GDM1 (cell line): ENCODE measurements around the gene SYT3.
"Not testable (repeated sequence)": the region's sequence is repeated elsewhere in the genome, so short reads cannot be mapped to it uniquely, and the experiment has no call there.

Experiments
- DNase-seq: peaks from one replicate; lab custom pipeline; 2025; lab: John Stamatoyannopoulos, UW

Gene SYT3

DNA sequence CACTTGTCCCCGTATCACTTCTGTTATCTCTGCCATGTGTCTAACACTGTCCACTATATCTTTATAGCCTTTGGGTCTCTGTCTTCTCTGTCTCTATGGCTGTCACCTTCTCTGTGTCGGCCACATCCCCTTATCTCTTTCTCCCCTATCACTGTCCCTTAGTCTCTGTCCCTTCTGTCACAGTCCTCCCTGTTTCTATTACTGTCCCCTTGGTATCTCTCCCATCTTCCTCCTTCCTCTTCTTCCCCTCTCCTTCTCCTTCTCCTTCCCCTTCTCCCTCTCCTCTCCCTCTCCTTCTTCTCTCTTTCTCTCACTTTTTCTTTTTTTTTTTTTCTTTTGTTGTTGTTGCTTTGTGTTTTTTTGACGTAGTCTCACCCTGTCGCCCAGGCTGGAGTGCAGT, 36.7 kb downstream of the SYT3 start:
- DNase-seq: no peak

DNA sequence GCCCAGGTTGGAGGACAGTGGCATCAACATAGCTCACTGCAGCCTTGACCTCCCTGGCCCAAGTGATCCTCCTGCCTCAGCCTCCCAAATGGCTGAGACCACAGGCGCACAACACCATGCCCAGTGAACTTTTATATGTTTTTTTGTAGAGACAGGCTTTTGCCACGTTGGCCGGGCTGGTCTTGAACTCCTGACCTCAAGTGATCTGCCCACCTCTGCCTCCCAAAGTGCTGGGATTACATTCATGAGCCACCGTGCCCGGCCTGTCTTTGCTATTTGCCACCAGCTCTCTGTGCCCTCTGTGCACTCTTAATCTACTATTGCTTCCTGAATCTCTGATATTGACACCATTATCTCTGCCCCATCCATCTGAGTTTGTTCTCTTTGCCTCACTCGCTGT, 37.2 kb downstream of the SYT3 start:
- DNase-seq: no peak

DNA sequence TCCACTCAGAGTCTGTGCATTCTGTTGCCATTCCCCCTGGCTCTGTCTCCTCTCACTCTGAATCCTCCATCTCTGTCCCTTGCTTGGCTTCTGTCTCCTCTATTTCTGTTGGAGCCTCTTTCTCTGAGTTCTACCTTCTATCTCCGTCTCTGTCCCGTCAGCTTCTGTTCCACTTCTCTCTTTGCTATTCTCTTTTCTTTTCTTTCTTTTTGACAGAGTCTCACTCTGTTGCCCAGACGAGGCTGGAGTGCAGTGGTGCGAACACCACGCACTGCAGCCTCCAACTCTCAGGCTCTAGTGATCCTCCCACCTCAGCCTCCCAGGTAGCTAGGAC, 37.6 kb downstream of the SYT3 start:
- no peak for DNase-seq

DNA sequence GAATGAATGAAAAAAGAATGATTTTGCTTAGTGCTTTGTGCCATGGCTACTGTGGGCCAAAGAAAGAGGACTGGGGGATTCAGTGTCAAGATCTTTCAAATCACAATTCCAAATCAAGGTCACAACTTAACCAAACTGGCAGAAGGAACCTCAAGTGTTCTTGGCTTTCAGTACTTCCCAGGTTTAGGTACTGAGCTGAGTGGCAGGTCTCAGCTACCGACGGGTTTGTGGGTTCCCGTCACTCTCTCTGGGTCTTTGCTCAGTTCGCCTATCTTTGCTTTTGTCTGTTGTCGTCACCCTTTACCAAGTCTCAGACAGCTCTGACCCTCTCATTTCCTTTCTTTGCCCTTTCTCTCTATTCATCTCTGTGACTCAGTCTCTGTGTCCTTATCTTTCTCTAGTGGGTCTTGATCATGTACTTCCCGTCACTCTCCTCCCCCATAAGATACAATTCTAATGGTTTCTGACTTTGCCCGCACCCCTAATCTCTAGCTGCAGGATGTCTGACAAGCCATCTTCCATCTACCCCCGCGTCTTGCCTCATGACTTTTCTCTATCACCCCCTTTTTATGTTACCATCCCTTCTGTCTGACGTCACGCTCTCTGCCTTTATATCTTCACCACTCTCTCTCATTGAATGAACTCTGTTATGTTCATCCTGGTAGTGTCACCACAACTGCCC, 38.1 kb downstream of the SYT3 start:
- no peak for DNase-seq

DNA sequence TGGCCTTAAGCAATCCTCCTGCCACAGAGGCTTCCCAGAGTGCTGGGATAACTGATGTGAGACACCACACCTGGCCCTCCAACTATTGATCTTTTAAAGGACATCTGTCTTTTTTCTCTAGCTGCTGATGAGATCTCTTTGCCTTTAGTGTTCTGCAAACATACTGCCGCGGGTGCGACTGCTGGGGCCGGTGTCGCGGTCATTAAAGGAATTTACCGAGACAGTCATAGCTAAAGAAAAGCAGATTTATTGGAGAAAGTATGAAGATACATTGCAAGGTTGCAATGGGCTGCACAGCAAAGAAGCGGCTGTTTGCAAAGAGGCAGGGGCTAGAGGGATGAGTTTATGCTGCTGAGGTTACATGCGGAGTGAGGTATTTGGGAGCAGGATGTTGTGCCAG, 40.3 kb downstream of the SYT3 start:
- no peak for DNase-seq

DNA sequence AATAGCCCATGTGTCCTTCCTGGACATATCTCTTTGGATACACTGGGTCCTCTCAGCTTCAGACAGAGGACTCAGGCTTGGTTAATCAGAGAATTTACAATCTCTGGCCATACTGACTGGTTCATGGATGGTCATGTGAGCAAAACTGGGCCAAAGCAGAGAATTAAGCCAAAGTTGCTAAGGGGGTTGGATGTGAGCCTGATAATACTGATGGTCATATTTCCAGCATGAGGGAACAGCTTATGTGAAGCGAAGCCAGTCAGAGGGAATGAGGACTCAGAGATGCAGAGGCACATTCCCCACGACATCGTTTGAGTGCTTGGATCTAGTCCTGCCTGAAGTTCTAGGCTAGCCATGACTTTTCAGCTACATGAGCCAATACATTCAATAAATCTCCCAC, 49.5 kb downstream of the SYT3 start:
- DNase-seq: no peak

DNA sequence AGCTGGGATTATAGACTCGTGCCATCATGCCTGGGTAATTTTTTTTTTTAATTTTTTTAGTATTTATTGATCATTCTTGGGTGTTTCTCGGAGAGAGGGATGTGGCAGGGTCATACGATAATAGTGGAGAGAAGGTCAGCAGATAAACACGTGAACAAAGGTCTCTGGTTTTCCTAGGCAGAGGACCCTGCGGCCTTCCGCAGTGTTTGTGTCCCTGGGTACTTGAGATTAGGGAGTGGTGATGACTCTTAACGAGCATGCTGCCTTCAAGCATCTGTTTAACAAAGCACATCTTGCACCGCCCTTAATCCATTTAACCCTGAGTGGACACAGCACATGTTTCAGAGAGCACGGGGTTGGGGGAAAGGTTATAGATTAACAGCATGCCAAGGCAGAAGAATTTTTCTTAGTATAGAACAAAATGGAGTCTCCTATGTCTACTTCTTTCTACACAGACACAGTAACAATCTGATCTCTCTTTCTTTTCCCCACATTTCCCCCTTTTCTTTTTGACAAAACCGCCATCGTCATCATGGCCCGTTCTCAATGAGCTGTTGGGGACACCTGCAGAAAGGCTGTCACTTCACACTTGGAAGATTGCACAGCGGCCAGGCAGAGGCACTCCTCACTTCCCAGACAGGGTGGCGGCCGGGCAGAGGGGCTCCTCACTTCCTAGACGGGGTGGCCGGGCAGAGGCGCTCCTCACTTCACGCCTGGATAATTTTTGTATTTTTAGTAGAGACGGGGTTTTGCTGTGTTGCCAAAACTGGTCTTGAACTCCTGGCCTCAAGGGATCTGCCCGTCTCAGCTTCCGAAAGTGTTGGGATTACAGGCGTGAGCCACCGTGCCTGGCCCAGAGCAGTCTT, 57.7 kb downstream of the SYT3 start:
- DNase-seq: not testable (repeated sequence)

DNA sequence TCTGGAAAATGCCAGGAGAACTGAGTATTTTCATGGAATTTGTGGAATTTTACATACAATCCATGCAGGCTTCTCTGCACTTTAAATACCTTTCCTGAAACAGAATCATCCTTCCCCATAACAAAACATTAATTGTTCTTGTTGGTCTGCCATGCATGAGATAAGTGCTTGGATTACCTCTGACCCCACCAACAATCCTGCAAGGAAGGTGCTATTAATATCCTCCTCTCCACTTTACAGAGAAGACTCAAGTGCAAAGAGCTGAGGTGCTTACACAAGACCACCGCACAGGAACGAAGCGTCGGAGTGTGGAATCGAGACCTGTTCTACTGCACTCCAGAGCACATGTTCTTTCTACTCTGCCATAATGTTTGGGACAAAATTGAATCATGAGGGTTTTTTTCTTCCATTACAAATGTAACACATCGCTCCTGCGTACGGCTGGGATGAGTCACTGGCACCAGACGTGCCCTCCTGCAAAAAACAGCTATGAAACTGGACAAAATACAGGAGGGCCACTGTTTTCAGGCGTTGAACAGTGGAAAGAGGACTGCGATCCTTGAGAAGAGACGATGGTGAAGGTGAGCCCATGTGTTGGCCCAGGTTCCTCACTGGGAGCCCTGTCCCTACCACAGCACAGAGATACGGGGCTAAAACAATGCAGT, 58.6 kb downstream of the SYT3 start:
- no peak for DNase-seq

DNA sequence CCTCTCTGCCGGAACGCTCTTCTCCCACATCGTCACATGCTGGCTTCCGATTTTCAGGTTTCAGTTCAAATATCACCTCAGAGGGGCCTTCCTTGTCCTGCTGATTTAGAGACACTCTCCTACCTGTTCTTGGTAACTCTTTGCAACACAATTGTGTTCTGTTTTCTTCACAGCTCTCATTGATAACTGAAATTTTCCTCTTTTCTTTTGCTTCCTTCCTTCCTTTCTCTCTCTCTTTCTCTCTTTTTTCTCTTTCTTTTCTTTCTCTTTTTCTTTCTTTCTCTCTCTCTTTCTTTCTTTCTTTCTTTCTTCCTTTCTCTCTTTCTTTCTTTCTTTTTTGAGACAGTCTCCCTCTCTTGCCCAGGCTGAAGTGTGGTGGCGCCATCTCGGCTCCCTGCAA, 59.4 kb downstream of the SYT3 start:
- no peak for DNase-seq

DNA sequence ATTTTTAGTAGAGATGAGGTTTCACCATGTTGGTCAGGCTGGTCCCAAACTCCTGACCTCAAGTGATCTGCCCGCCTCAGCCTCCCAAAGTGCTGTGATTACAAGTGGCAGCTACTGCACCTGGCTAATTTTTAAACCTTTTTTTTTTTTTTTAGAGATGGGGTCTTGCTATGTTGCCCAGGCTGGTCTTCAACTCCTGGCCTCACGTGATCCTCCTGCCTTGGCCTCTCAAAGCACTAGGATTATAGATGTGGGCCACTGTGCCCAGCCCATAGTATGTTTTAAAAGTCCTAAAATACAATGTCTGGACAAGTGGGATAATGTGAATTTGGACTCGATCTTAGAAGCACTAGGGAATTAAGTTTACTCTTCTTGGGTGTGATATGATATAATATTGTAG, 62.9 kb downstream of the SYT3 start:
- DNase-seq: not testable (repeated sequence)

DNA sequence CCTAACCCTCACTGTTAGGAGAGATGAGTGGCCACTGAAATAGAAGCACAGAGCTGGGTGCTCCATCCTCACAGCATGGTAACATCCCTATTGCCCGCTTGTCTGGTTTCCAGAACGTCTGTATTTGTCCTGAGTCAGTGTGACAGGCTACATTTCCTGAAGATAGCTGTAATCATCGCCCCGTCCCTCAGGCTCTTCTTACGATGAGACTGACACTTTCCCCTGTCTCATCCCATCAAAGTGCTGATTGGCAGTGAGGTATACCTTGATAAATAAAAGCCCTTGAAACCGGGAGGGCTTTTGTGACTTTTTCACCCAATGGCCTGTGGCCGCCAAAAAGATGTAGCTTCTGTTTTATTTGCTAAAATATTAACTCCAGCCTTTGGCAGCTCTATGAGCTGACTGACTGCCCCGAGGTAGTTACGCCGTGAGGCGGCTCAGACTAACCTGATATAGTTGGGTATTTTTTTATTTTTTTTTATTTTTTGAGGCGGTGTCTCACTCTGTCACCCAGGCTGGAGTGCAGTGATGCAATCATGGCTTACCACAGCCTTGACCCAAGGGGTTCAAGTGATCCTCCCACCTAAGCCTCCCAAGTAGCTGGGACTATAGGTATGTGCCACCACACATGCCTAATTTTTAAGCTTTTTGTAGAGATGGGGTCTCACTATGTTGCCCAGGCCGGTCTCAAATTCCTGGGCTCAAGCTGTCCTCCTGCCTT, 65.8 kb downstream of the SYT3 start:
- DNase-seq: no peak
